H4 (cell line): Measurements from ENCODE around the gene PHF2. TPM values are rescaled to one million over a fixed set of nuclear protein-coding genes. Genes with fewer than 3 reads are reported as not detected.

Experiments
- DNase-seq: peaks from one replicate; pipeline ENCODE4 v3.0.0-alpha.2; 2015; ENCODE audit warnings: low spot score
- total RNA-seq: library from RNA; depleted of rRNA; stranded (reverse); fragments of >200 nt; shearing (Covaris generic); gene quantifications from 2 replicates; pipeline ENCODE4 v1.2.3, GENCODE V29; 2014

The PHF2 gene
- total RNA-seq, 1 experiment from 2014 or later: 5.8 TPM

- DNase-seq: no peak
These were observed 76.5 kb downstream of the PHF2 start for GRCh38 chr9:93652604-93653592.

DNA sequence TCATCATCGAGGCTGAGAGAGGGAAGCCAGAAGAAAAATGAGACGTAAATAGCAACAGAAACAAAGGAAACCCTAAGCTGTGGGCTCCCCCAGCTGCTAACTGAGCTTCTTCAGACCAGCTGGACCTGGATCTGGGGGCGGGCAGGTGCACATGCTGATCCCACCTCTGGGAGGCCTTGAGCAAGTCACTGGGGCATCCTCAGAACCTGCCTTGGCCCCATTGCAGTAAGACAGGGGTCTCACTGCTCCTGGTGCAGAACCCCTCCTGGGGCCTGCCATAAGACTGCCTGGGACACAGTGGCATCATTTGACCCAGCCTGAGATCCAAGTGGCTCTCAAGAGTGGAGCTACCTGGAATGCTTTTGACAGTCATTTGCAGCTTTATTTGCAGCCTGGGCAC is 77.4 kb downstream of the PHF2 start:
- no peak for DNase-seq

DNA sequence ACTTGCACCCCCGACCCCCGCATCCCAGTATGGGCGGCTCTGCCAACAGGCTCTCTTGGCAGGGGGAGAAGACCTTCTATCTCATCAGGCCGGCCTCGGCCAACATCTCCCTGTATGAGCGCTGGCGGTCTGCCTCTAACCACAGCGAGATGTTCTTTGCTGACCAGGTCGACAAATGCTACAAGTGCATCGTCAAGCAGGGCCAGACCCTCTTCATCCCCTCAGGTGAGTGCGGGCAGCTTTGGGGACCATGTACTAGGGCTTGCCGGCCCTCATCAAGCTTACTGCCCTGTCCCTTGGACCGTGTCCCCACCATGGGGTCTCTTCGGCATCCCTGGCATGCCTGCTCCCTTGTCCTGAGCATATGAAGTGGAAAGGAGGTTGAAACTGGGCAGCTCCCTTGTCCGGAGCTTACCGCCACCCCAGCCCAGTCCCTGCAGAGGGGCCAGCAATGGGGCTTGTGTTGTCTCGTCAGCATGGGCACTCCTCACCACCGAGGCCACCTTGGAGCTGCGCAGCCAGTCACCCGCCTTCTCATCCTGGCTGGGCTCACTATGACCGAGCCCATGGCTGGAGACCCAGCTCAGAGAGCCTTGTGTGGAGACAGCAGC is 78.1 kb downstream of the PHF2 start:
- no peak for DNase-seq

DNA sequence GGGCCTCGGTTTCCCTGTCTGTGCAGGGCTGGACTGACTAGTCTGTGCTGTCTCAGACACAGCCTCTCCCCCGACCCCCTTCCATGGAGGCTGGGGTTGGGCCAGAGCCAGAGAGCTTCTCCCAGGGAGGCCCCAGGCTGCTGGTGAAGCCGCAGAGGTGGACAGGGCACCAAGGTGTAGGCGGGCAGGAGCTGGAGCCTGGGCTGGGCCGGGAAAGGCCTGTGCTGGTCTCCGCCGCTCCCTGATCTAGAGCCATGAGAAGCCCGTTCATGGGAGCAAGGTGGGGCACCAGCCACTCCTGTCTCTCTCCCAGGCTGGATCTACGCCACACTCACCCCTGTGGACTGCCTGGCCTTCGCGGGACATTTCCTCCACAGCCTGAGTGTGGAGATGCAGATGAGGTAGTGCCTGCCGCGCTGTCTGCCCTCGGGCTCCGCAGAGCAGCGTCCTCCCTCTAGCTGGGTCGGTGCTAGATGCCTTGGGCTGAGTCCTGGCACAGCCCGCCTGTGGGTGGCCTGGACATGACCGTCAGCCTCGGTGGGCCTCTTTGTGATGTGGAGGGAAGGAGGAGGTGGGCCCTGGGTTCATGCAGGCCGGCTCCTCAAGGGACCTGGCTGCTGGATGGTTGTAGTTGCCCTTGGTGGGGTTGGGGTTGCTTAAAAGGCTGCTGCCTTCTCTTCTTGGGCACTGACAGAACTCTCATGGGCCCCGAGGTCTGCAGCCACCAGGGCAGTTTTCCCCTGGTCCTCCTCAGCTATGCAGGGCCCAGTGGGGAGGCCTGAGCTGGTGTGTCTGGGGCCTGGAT is 79.4 kb downstream of the PHF2 start:
- no peak for DNase-seq

- no peak for DNase-seq
These were observed 80.2 kb downstream of the PHF2 start for GRCh38 chr9:93656426-93657239.

GRCh38 chr9:93657331-93658111 is 81.1 kb downstream of the PHF2 start:
- no peak for DNase-seq

GRCh38 chr9:93658184-93658925 is 82.0 kb downstream of the PHF2 start:
- no peak for DNase-seq

GRCh38 chr9:93659044-93659836 is 82.9 kb downstream of the PHF2 start:
- no peak for DNase-seq

GRCh38 chr9:93659837-93660177 is 83.4 kb downstream of the PHF2 start:
- DNase-seq: no peak

DNA sequence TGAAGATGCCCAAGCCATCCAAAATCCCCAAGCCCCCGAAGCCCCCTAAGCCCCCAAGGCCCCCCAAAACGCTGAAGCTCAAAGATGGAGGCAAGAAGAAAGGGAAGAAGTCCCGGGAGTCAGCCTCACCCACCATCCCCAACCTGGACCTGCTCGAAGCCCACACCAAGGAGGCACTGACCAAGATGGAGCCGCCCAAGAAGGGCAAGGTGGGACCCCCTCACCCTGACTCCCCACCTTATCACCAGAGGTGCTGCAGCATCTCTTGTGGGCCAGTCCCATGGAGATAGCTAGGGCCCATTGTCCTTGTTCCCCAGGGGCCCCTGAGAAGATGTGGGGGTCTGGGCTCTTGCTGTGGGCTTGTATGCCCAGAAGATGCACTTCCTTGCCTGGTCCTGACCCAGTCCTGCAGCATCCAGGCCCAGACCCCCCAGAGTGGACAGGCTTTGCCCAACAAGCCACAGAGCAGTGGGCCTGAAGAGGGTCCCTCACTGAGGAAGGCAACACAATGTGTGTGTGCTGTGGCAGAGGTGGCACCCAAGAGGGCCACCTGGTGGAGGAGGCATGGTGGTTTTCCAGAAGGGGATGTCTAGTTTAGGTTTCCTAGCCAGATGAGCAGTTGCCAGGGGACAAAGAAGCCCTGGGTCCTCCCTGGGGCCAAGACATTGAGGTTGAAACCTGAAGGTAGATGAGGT is 84.1 kb downstream of the PHF2 start:
- DNase-seq: no peak

DNA sequence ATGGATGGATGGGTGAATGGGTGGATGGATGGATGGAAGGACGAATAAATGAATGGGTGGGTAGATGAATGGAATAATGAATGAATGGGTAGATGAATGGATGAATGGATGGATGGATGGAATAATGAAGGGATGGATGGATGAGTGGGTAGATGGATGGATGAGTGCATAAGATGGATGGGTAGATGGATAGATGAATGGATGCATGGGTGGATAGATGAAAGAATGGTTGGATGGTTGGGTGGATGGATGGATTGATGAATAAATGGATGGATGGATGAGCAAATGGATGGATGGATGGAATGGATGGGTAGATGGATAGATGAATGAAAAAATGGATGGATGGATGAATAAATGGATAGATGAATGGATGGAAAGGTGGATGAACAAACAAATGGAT is 85.2 kb downstream of the PHF2 start:
- DNase-seq: no peak

- DNase-seq: no peak
These were observed 85.7 kb downstream of the PHF2 start for GRCh38 chr9:93662016-93662638.

DNA sequence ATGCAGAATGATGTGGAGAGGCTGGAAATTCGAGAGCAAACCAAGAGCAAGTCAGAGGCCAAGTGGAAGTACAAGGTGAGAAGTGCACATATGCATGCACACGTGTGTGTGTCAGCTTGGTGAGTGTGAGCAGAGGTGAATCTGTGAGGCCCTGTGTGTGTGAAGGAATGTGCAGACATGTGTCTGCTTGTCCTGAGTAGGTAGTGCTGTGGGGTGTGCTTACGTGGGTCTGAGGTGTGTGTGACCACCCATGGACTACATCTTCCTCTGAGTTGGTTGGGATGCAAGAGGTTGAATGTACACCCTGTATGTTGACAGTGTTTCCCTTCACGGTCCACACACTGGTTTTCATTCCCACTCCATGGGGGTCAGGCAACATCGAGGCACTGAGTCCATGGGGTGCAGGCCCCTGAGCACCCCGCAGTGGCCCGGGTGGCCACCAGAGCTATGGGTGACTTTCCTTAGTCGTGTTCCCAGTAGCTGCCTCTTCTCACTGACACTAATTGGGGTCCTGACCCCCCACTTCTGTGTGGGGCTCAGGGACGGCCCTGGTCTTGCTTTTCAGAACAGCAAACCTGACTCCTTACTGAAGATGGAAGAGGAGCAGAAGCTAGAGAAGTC is 86.7 kb downstream of the PHF2 start:
- DNase-seq: no peak

GRCh38 chr9:93663877-93664548 is 87.6 kb downstream of the PHF2 start:
- no peak for DNase-seq

DNA sequence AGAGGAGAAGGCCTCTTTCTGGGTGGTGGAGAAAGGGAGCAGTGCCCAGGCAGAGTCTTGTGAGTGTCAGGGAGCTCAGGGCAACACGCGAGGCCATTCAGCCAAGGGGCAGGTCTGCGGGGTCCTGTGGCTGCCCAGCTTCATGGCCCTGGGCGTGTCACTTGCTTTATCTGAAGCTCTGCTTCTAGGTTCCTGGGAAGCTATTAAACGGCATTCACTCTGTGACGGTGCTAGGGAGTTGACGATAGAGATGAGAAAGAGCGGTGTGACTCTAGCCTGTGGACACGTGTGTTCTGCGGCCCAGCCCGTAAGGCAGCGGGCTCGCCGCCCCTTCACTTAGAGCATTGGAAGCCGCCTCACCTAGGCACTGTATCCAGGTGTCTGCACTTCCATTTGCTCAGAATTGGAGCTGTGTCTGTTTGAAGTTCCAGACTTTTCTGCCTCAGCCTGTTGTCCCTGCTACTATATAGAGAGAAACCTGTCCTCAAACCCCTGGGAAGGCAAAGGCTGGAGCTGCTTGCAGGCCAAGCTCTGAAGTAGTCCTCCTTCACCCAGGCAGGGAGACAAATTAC is 88.3 kb downstream of the PHF2 start:
- DNase-seq: no peak

DNA sequence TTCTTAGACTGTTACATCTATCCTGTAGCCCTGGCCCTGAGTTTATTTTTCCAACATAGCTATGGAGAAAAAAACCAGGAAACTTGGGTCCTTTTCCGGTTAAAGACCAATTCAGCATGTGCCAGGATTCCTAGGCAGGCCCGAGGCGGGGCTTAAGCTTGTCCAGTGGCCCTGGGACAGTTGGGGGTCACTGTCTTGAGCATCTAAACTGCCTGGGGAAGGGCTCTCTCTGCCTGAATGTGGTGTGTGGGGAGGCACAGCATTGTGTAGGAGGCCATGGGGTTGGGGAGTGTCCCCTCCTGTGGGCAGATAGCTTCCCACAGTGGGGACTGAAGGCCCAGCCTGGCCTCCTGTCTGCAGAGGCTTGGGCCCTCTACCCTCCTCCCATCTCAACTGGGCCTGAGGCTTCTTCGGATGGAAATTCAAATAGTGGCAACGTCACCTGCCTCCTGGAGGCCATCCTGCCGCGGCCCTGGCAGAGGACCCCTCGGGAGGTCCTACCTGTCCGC is 88.8 kb downstream of the PHF2 start:
- no peak for DNase-seq
